HG03432 (cell line): ENCODE data around the gene RICTOR.

Experiments
- ATAC-seq: cut with Tn5 transposase; IDR thresholded peaks from one replicate; pipeline ENCODE4 v1.9.1; 2021; ENCODE audit warnings: mild to moderate bottlenecking, moderate library complexity; ENCODE audit not compliant: unreplicated experiment

RICTOR gene

DNA sequence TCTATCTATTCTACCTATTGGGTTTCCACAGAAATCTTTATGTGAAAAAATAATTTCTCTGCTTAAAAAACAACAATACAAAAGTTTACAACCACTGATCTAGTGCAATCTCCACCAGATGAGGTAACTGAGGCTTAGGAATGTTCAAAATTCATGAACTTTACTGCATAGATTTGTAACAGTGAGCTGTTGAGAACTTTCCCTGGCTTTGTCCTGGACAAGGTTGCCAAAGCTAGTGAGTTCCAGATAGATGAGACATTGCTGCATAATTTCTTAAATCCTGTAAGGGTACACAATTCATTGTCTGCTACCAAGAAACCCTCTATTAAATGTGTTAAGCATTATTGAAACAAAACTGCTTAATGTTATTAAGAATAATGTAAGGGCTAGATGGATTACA, 125.7 kb downstream of the RICTOR start:
- ATAC-seq, result no peak

DNA sequence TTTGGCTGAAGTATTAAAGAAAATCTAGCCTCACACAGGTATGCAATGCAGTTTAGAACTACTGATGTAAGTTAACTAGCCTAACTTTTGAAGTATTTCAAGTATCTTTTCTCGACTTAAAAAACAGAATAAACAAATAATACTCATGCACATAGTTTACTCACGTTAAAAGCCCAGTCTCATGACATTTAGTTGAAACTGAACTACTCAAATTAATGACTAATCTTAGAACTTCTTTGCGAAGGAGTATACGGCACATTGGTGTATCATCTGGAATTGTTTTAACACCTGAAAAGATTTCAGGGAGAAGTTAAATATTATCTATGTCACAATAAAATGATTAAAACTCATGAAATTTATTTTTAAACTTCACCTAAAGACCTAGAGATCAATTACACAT, 129.9 kb downstream of the RICTOR start:
- no peak for ATAC-seq

DNA sequence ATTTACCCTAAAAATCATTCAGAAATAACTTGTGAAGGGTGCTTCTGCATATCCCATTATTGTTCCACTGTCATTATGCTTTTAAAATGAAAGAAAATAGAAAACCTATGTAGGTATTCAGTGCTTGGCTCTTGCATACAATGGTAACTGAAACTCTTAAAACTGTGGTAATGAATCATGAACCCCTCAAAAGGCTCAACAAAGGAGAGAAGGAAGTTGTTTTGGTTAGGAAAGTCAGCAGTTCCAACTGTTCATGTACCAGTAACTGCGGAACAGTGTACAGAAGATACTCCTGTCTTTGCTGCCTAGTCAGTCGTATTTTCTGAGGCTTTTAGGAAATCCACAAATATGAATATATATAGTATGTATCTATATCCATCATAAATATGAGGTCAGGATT, 132.3 kb downstream of the RICTOR start:
- no peak for ATAC-seq

DNA sequence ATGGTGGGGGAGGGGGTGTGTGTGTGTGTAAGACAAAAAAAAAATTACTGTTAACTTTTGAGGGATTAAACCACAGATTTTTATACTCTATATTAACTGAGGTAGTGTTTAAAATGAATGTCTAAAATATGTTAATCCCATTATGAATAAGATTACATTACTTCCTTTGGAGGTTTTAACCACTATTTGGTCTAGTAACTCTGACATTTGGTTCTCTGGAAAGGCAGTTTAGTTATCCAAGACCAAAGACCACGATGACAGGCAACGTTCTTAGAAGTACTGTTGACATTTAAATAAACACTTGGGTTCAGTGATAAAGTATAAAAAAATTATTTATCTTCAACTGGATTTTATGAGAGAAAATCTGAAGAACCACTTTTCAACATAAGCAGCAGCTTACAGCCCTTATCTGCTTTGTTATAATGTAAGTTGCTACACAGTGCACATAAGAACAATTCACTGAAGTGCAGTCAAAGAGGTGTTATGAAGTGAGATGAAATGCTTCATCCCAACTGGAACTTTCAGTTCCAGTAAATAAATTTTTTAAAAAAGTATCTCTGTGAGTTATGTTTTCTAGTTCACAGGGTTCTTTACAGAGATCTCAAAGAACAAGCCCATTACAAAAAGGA, 133.9 kb downstream of the RICTOR start:
- no peak for ATAC-seq

DNA sequence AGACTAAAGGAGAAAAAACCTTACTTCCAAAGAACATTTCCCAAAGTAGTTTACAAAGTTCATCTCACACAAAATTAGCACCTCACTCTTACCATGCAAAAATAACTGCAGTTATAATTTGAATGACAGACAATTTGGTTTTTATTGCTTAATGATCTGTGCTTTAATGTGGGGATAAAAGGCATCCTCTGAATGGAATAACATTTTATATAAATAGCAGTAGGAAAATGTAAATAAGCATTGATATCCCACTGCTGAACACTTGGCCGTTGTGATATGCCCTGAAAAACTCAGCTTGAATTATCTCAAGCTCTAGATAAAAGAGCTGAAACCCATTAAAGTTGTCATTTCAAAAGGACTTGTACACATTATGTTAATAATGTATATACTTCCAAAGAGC, 135.2 kb downstream of the RICTOR start:
- no peak for ATAC-seq

DNA sequence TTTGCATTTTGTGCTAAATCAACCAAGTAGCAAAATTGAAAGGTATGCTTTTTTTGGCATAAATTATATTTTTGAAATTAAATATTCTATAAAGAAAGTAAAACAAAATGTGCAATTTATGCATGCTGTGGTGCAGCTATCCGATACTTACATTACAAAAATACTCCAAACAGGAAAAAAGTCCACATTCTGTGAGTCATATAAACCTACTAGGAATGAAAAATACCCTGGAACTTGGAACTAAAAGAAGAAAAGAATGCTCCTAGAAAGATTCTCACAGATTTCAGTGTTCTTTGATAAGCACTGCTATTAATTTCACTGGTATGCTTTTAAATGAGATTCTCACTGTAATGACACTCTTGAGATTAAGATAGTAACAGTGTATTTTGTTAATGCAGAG, 135.8 kb downstream of the RICTOR start:
- no peak for ATAC-seq

DNA sequence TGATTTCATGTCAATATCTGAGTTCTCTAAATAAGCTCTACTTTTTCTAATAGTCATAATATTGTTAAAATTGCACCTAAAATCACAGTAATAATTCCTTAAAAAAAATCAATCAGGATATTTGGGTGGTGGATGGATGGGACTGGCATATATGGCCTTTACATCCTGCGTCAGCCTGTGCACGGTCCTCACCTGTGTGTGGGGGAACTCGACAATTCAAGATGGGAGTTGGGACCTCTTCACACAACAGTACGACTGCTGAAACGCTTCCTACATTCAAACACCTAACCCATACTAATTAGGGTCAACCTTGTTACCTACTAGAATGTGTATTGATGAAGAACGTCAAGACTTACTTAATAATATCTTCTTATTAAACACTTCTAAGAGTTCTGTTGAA, 137.9 kb downstream of the RICTOR start:
- no peak for ATAC-seq

DNA sequence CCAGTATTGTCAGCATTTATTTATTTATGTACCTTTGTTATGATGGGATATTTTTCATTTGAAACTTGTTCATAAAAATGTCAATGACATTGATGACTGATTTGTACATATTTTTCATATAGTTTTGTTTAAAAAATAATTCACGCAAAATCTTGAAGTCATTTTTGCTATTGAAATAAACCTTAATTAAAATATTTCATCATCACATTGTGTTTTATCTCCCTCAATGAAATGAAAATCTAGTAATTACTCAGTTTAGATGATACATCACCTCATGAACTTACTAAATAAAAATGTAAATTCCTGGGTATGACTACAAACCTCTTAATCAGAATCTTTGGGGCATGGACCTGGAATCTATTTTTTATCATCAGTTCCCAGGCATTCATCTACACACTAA, 138.8 kb downstream of the RICTOR start:
- no peak for ATAC-seq

DNA sequence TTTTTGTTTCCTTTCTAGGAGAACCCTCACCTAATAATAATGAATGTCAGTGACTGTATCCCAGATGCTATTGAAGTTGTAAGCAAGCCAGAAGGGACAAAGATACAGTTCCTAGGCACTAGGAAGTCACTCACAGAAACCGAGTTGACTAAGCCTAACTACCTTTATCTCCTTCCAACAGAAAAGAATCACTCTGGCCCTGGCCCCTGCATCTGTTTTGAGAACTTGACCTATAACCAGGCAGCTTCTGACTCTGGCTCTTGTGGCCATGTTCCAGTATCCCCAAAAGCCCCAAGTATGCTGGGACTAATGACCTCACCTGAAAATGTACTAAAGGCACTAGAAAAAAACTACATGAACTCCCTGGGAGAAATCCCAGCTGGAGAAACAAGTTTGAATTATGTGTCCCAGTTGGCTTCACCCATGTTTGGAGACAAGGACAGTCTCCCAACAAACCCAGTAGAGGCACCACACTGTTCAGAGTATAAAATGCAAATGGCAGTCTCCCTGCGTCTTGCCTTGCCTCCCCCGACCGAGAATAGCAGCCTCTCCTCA, 141.3 kb downstream of the RICTOR start:
- no peak for ATAC-seq

DNA sequence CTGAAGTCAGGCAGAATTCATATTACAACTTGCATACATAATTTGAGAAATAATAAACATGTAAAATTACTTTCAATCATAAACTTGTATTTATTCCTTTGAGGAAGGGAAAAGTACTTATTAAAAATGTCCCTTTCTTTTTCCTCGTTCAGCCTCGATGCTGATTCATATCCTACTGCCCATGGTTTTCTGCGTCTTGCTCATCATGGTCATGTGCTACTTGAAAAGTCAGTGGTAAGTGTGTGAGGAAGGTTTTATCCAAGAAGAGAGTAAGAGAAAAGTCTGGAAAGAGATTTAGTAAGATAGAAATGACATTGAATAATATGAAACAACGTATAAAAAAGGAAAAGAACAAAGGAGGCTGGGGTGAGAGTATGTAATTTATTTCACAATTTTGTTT, 142.5 kb downstream of the RICTOR start:
- no peak for ATAC-seq

DNA sequence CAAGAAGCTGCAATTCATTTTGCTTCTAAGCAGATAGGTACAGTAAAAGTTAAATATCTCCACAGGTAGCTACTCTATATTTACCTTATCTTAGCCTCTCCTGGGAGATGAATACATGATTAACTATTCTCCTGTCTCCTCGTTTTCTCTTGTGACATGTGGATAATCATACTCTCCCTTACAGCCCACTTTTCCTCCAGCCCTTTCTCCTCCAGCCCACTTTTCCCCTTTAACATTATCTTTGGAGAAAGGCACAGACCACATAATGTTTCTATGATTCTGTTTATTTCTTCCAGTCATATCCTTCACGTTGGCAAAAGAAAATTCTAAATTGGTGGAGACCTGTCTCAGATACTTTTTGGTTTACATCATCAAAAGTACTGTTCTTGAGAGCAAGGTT, 144.4 kb downstream of the RICTOR start:
- ATAC-seq, result no peak

DNA sequence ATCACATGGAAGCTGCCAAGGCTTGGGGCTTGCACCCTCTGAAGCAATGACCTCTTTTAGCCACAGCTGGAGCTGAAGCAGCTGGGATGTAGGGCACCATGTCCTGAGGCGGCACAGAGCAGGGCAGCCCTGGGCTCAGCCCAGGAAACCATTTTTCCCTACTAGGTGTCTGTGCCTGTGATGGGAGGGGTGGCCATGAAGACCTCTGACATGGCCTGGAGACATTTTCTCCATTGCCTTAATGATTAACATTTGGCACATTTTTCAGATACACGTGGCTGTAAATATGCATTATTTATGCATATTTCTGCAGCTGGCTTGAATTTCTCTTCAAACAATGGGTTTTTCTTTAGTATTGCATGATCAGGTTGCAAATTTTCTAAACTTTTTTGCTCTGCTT, 146.7 kb downstream of the RICTOR start:
- ATAC-seq, result no peak

DNA sequence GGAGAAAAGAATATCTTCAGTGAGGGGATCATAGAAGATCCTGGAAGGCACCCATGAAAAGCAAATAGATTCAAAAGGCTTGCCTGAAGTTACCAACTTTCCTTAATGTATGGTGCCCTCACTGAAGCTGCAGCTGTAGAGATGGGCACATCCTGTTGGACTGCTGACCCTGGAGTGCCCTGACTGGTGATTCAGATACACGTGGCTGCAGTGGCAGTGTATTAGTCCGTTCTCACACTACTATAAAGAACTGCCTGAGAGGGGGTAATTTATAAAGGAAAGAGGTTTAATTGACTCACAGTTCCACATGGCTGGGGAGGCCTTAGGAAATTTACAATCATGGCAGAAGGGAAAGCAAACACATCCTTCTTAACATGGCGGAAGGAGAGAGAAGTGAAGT, 148.1 kb downstream of the RICTOR start:
- no peak for ATAC-seq

DNA sequence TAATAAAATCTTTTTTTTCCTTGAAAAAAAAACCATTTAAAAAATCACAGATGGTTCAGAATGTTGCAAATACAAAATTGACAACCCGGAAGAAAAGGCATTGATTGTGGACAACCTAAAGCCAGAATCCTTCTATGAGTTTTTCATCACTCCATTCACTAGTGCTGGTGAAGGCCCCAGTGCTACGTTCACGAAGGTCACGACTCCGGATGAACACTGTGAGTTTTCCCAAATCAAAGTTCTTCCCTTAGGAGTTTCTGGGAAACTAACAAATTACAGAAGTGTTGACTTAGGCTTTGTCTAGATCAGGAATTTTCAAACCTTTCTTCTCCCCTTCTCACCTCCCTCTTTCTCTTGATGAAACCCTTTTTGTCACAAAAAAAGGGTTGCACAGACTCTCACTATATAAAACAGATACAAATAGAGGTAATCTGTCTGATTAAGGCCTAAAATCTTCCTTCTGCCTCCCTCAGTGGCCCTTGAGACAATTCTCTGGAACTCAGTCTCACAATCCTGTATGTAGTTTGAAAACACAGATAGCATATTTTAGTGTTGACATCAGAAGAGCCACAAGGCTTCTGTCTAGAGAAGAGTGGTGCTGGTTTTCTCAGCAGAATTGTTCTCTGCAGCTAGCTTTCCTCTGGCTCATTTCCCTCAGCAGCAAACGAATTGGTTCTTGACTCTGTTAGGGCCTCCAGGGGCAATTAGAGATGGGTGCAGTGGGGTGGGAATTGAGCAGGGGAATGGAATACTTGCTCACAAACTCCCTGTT, 148.9 kb downstream of the RICTOR start:
- ATAC-seq, result no peak

DNA sequence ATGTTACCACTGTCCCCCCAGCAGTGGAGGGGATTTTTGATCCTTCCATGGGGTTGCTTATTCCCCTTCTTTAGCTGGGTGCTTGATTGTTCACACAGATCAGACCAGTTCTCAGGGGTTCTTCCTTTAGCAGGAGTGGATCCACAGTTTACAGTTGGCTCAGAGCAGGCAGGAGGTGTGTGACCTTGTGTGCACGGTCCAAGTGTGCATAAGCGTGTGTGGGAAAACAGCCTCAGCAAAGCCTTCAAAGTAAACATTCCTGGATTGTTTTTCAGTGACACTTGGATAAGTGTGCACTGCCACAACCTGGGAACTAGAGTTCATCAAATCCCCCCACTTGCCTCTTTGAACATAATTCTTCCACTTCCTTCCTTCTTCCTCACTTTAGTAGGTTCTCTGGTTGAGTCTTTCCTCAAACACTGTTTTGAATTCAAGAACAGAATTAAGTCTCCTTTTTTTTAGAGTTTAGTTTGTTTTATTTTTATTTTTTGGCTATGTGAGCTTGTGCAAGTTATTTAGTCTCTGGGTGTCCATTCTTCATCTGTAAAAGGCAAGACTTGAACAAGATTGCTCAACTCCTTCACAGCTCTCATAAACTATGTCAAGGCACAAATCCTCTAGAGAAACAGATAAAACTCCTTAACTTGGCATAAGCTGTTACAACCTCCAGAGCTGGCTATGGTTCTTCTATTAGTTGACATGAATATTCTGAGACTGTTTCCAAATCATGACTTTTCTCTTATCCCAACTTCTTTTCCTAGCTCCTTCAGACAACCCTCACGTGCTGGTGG, 150.3 kb downstream of the RICTOR start:
- ATAC-seq, result no peak

DNA sequence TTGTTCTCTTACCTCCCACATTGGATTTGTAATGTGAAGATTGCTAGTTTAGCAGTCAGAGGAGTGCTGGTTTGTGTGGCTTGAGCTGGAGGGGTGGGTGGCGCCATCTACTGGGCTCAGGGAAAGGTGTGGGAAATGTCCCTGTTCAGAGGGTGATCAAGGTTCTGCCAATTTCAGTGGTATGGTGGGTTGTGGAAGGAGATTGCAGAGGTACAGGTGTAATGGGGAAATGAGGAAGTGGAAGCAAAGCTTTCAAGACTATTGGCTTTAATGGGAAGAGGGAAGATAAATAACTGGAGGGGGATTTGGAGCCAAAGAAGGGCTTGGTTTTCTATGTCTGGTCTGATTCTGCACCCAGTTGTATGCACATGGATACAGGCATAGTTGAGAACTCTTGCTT, 152.0 kb downstream of the RICTOR start:
- ATAC-seq, result peak; percentile 82

DNA sequence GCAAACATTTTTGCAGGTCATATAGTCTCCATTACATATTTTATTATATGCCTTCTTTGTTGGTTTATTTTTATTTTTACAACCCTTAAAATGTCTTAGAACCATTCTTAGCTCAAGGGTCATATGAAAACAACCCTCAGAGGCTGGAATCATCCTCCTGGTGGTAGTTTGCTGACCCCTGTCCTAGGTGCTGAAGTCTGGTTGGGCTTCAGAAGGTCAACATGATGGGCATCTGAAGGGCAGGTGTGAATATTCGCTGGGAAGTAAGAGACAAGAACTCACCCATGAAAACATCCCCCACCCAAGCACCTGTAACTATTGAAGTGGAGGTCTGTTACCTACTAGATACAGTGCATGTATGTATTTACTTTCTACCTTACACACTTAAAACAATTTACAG, 153.0 kb downstream of the RICTOR start:
- no peak for ATAC-seq

DNA sequence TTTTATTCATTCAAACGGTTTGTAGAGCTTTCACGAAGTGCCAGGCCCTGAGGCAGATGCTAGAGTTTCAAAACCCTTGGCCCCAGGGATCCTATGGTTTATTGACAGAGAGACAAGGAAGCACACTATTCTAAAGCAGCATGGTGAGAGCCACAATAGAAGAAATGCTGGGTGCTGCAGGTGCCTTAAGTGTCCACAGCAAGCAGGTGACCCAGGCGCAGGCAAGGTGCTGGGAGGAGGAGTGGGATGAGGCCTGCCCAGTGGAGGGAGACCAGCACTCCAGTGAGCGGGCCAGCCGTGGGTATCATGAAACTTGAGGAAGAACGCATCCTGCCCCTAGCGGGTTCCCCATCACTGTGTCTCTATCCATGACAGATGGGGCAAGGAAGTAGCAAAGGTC, 157.4 kb downstream of the RICTOR start:
- no peak for ATAC-seq

DNA sequence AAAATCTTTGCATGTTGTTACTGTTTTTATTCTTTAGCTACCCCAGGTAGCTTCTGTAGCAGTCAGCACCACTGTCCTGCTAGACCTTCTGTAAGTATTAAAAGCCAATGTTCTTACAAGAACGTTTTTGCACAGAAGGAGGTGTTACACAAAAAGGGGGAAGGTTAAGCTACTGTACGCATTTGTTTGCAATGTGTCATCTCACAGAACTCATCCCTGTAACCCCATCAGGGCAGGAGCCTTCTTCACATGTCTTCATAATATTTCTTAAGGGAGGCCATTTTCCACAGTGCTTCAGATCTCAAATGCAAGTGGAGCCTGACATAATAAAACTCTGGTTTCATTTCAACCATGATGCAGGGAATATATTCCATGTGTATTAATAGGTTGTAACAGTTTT, 160.5 kb downstream of the RICTOR start:
- no peak for ATAC-seq

DNA sequence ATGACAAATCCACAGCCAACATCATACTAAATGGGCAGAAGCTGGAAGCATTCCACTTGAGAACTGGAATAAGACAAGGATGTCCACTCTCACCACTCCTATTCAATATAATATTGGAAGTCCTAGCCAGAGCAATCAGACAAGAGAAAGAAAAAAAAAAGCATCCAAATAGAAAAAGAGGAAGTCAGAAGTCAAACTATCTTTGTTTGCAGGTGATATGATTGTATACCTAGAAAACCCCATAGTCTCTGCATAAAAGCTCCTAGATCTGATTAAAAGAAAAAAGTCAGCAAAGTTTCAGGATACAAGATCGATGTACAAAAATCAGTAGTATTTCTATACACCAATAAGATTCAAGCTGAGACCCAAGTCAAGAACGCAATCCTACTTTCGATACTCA, 162.3 kb downstream of the RICTOR start:
- no peak for ATAC-seq

DNA sequence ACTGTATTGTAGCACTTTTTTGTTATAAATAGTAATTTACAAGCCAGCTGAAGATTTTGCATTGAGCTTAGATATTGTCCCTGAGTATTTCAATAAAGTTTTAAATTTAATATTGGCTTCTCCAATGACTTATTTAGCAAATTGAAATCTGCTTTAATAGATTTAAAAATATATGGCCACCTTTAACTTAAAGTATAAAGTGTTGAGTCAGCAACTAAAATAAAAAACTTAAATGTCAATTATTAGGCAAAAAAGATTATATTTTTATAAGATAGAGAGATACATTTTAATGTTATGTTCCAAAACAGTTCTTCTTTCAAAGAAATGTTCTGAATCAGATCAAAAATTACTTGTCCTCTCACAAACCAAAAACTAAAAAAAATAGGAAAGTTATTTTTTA, 167.7 kb downstream of the RICTOR start:
- no peak for ATAC-seq

DNA sequence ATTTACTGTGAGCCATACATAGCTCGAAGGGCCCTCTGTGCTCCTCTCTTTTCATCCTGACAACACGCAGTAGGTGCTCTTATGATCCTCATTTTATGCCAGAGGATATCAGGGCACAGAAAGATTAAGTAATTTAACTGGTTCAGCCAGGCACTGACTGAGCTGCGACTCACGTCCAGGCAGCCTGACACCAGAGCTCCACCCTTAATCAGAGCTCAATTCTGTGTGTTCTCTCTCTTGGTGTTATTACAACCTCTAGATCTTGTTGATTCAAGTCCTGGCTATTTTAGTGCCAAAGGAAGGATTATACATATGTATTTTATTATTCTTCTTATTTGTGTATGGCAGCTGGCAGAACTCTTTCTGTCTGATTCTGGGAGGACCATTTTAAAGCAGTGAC, 168.7 kb downstream of the RICTOR start:
- no peak for ATAC-seq
